A549 treated with AZD2906 at 1 μM for 4 hours (cell line): Measurements from ENCODE around the gene GCHFR. TPM values are rescaled to one million over a fixed set of nuclear protein-coding genes. Genes with fewer than 3 reads are reported as not detected.

Experiments
- total RNA-seq: library from RNA; stranded (reverse); fragments of 200-300 nt; extraction: Qiagen RNA extraction; gene quantifications from 5 replicates; pipeline ENCODE4 v1.2.3, GENCODE V29; 2022

The GCHFR gene
- 7.1 to 9.5 TPM (median 8.3 TPM) in 5 replicates for total RNA-seq

GRCh38 chr15:40763801-40764628 is at the start of gene GCHFR:
GCHFR (plus strand) TSS chr15:40764068; CDS start chr15:40764181, 113 bp downstream.

DNA sequence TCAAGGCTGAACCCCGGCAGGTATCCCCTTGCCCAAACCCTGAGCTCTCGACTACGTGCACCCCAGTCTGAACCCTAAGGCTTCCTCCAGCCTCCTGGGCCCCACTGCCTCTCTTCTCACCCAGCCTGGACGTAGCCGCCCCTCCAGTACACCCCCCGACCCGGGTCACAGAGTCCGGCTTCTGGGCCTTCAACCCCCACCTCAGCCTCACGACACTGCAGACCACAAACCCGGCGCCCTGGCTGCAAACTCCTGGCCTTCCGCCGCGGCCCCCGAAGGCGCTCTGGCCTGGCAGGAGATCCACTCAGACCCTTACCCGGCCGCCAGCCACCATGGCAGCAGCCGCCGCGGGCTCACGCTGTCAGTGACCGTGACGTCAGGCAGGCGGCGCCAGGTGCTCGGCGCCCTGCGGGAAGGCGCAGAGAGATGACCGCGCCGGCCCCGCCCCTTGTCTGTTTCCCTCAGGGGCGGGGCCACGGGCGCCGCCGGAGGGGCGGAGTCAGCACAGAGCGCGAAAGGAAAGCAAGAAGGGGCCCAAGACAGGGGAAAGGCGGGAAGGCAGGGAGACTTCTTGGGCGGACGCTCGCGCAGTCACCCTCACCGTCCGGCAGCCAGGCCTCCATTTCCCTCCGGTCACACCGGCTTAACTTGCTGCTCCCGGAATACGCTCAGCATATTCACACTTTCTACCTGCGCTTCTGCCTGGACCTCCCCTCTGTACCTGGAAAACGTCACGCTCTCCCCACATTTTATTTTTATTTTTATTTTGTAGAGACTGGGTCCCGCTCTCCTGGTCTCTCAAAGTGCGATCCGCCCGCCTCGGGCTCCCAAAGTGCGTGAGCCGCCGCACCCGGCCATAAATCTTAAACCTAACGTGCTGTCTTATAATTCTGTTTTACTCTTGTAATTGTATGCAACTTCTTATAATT is 8.7 kb upstream of the GCHFR start, which contains the start of gene RMDN3:
RMDN3 (minus strand) TSS at position 372 of the 929 bp plus-strand sequence. CDS start 471 bp downstream, outside the sequence.

GRCh38 chr15:40769274-40770146 is 5.6 kb downstream of the GCHFR start, which contains the start of gene C15orf62:
C15orf62 (plus strand) TSS chr15:40769980; CDS start chr15:40770496, 516 bp downstream.

DNA sequence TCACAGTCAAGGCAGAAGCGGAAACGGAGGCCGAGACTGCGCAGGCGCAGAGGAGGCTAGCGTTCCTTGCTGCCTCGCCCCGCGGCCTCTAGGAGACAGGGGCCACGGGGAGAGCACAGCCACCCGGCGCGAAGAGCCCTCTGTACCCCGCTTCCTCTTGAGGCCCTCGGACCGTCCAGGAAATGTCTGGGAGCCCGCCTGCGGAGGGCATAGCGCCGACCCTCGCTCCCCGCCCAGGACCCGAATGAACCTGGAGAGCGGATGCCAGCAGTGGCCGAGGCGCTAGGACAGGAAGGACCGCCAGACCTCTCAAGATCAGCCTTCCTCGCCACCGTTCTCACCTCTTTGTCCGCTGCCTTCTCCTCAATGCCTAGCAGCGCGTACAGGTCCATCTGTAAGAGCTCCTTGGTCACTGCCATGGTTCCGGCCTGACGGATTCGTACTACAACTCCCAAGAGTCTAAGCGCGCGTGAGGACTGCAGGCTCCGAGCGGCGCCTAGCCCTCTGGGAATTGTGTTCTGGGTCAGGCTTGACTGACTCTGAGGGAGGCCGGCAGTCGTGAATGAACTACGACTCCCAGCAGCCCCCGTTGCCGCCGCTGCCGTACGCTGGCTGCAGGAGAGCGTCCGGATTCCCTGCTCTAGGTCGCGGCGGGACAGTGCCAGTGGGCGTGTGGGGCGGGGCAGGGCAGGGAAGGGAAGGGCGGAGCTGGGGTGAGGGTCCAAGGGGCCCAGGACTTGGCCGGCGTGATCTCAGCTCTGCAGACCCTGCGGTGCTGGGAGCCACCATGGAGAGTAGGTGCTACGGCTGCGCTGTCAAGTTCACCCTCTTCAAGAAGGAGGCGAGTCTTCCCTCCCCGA is 43.4 kb downstream of the GCHFR start, which contains the start of the genes DNAJC17 and ZFYVE19:
DNAJC17 (minus strand) TSS at position 446 of the 860 bp plus-strand sequence; CDS start at position 419, 27 bp downstream.
ZFYVE19 (plus strand) TSS at position 62 of the 860 bp plus-strand sequence; CDS start at position 563, 501 bp downstream.

Other genes with a start within 250 kb of the GCHFR start
- 11.0 to 22.3 TPM (median 13.3 TPM) in 5 replicates for gene CCDC32, start 199.0 kb upstream of the GCHFR start, total RNA-seq
- 12.8 to 17.5 TPM (median 15.8 TPM) in 5 replicates for gene RPUSD2, start 194.8 kb upstream of the GCHFR start, total RNA-seq
- 5.3 to 8.2 TPM (median 6.1 TPM) in 5 replicates for gene KNL1, start 169.8 kb upstream of the GCHFR start, total RNA-seq
- 17.9 to 21.0 TPM (median 20.6 TPM) in 5 replicates for gene RAD51, start 68.9 kb upstream of the GCHFR start, total RNA-seq
- 20.7 to 22.6 TPM (median 21.8 TPM) in 5 replicates for gene RMDN3, start 8.8 kb upstream of the GCHFR start, total RNA-seq
- gene C15orf62, start 5.9 kb downstream of the GCHFR start, total RNA-seq = 0.03 to 0.06 TPM (median 0.04 TPM) in 4 of 5 replicates, not detected in the other
- 15.4 to 18.5 TPM (median 17.0 TPM) in 5 replicates for gene ZFYVE19, start 43.0 kb downstream of the GCHFR start, total RNA-seq
- gene DNAJC17, start 43.4 kb downstream of the GCHFR start, total RNA-seq = 19.6 to 25.2 TPM (median 23.2 TPM) in 5 replicates
- gene PPP1R14D, start 64.6 kb downstream of the GCHFR start, total RNA-seq = 0.14 to 0.21 TPM (median 0.17 TPM) in 3 of 5 replicates, not detected in the others
- gene SPINT1, start 80.0 kb downstream of the GCHFR start, total RNA-seq = 0.55 to 1.1 TPM (median 0.73 TPM) in 5 replicates
- gene RHOV, start 110.2 kb downstream of the GCHFR start, total RNA-seq = 2.9 to 4.4 TPM (median 3.7 TPM) in 5 replicates
- gene VPS18, start 130.4 kb downstream of the GCHFR start, total RNA-seq = 21.3 to 23.1 TPM (median 22.5 TPM) in 5 replicates
- gene DLL4, start 165.3 kb downstream of the GCHFR start, total RNA-seq = 2.0 to 2.9 TPM (median 2.5 TPM) in 5 replicates
- 5.7 to 14.5 TPM (median 9.2 TPM) in 5 replicates for gene CHAC1, start 189.4 kb downstream of the GCHFR start, total RNA-seq